HCT116 (cell line): Measurements from ENCODE around the gene SGMS1. TPM values are rescaled to one million over a fixed set of nuclear protein-coding genes. Genes with fewer than 3 reads are reported as not detected.

Experiments used
- ATAC-seq: fragments of 200-7000 bp; cut with Tn5 transposase; 2 replicates; pipeline ENCODE4 v1.9.1; 2020; ENCODE audit warnings: mild to moderate bottlenecking, moderate library complexity
- BruUV-seq: library from RNA; stranded (reverse); fragments of 400-500 nt; replicated peaks from 2 replicates; lab custom pipeline; 2021; lab: Mats Ljungman, UMichigan
- CTCF ChIA-PET: fragments of 300-600 bp; sonication (Branson Sonifier 250); formaldehyde crosslinking; loops from one replicate; lab custom pipeline; 2021; ENCODE audit warnings: antibody characterized with exemption; lab: Charles Lee
- POLR2A ChIA-PET: fragments of 300-600, 350-600 bp; sonication (Branson Sonifier 250); formaldehyde crosslinking; loops from one replicate; lab custom pipeline; 2021; ENCODE audit warnings: antibody characterized with exemption; lab: Charles Lee
- RAD21 ChIA-PET, 2 experiments: fragments of 300-600 bp; sonication (Branson Sonifier 250); formaldehyde crosslinking; loops; one replicate each; lab custom pipeline; 2023; ENCODE audit warnings: low total read pairs in 2 of 2; ENCODE audit not compliant: uncharacterized antibody in 2 of 2, unreplicated experiment in 2 of 2, low non-redundant PET in 1 of 2; lab: Charles Lee
- DNase-seq: peaks from one replicate; pipeline ENCODE4 v3.0.0-alpha.2; 2010; ENCODE audit warnings: low read depth, low spot score
- H2AFZ ChIP-seq: fragments of 200-600 bp; shearing (Covaris generic), sonication (generic); 2 replicates; pipeline ENCODE4 v1.6.1; 2017; ENCODE audit warnings: low read depth, mixed run types, mixed read lengths, antibody characterized with exemption, low read length; ENCODE audit not compliant: poor library complexity, severe bottlenecking
- H3K27ac ChIP-seq: 2 replicates; pipeline ENCODE4 v1.5.1; 2012; ENCODE audit warnings: low read depth, low read length
- H3K27me3 ChIP-seq: fragments of 200-600 bp; sonication (generic); 2 replicates; pipeline ENCODE4 v1.6.1; 2016; ENCODE audit warnings: mixed run types, low read length, mixed read lengths; ENCODE audit not compliant: insufficient read depth
- H3K36me3 ChIP-seq, 2 experiments: fragments of 200-500 bp in 1 of 2; fragments of 200-600 bp in 1 of 2; sonication (Bioruptor generic) in 1 of 2; sonication (generic) in 1 of 2; 2 replicates each; pipeline versions ENCODE4 v1.5.1 to v1.6.1; 2014 to 2016; ENCODE audit warnings: low read length in 2 of 2, inconsistent platforms in 1 of 2, mixed read lengths in 1 of 2, mixed run types in 1 of 2; ENCODE audit not compliant: insufficient read depth in 2 of 2, control insufficient read depth in 1 of 2
- H3K4me1 ChIP-seq, 2 experiments: fragments of 200-600 bp in 1 of 2; sonication (generic) in 1 of 2; 2 replicates each; pipeline versions ENCODE4 v1.5.1 to v1.6.1; 2012 to 2017; ENCODE audit warnings: low read length in 2 of 2, inconsistent platforms in 1 of 2, mild to moderate bottlenecking in 1 of 2, mixed read lengths in 1 of 2, mixed run types in 1 of 2, moderate library complexity in 1 of 2; ENCODE audit not compliant: insufficient read depth in 2 of 2, control insufficient read depth in 1 of 2
- H3K4me2 ChIP-seq: fragments of 200-600 bp; sonication (generic); 2 replicates; pipeline ENCODE4 v1.6.1; 2017; ENCODE audit warnings: mixed run types, low read length, mixed read lengths
- H3K4me3 ChIP-seq, 2 experiments: fragments of 200-600 bp in 1 of 2; sonication (generic) in 1 of 2; replicated peaks in 1 of 2; 2 replicates each; pipeline ENCODE4 v1.5.1; 2011 to 2016; ENCODE audit warnings: low read length in 2 of 2, control low read depth in 1 of 2, low read depth in 1 of 2, mild to moderate bottlenecking in 1 of 2, mixed read lengths in 1 of 2, mixed run types in 1 of 2
- H3K79me2 ChIP-seq: fragments of 200-600 bp; sonication (generic); 2 replicates; pipeline ENCODE4 v1.6.1; 2017; ENCODE audit warnings: mild to moderate bottlenecking, mixed run types, low read length, moderate library complexity, mixed read lengths; ENCODE audit not compliant: insufficient read depth
- H3K9ac ChIP-seq: fragments of 200-600 bp; sonication (generic); 2 replicates; pipeline ENCODE4 v1.6.1; 2016; ENCODE audit warnings: low read length, mixed read lengths
- H3K9me2 ChIP-seq: fragments of 200-600 bp; sonication (generic), shearing (Covaris generic); 2 replicates; pipeline ENCODE4 v1.6.1; 2017; ENCODE audit warnings: mixed run types, mild to moderate bottlenecking, moderate library complexity; ENCODE audit not compliant: insufficient read depth
- H3K9me3 ChIP-seq, 2 experiments: fragments of 200-500 bp in 1 of 2; fragments of 200-600 bp in 1 of 2; sonication (Bioruptor generic) in 1 of 2; sonication (generic) in 1 of 2; 2 replicates each; pipeline ENCODE4 v1.6.1; 2014 to 2017; ENCODE audit warnings: low read length in 2 of 2, mixed read lengths in 2 of 2, inconsistent platforms in 1 of 2, low read depth in 1 of 2, mild to moderate bottlenecking in 1 of 2, mixed run types in 1 of 2, moderate library complexity in 1 of 2; ENCODE audit not compliant: control insufficient read depth in 1 of 2, insufficient read depth in 1 of 2
- H4K20me1 ChIP-seq: fragments of 200-600 bp; sonication (generic), shearing (Covaris generic); 2 replicates; pipeline ENCODE4 v1.6.1; 2017; ENCODE audit warnings: mixed run types, mild to moderate bottlenecking, moderate library complexity; ENCODE audit not compliant: insufficient read depth
- CBX3 ChIP-seq: IDR thresholded peaks from 2 replicates; pipeline ENCODE4 v1.6.1; 2012; ENCODE audit warnings: low read depth
- ELF1 ChIP-seq: IDR thresholded peaks from 2 replicates; pipeline ENCODE4 v1.6.1; 2012; ENCODE audit warnings: low read depth, borderline replicate concordance
- EZH2 ChIP-seq: fragments of 200-600 bp; sonication (generic); IDR thresholded peaks from 2 replicates; pipeline ENCODE4 v1.6.1; 2017; ENCODE audit warnings: antibody characterized with exemption, mixed run types
- EZH2phosphoT487 ChIP-seq: fragments of 200-600 bp; IDR thresholded peaks from 2 replicates; pipeline ENCODE4 v1.6.1; 2018; ENCODE audit warnings: antibody characterized with exemption, borderline replicate concordance
- FOSL1 ChIP-seq: IDR thresholded peaks from 2 replicates; pipeline ENCODE4 v1.6.1; 2012; ENCODE audit warnings: low read depth
- JUND ChIP-seq: IDR thresholded peaks from 2 replicates; pipeline ENCODE4 v1.6.1; 2012
- POLR2A ChIP-seq: IDR thresholded peaks from 2 replicates; pipeline ENCODE4 v1.7.0; 2011; ENCODE audit warnings: borderline replicate concordance; ENCODE audit not compliant: insufficient read depth, insufficient read length; ENCODE audit errors: extremely low read depth
- POLR2AphosphoS5 ChIP-seq: IDR thresholded peaks from 2 replicates; pipeline ENCODE4 v1.6.1; 2011; ENCODE audit warnings: mild to moderate bottlenecking, low read depth, low read length, moderate library complexity
- RAD21 ChIP-seq: IDR thresholded peaks from 2 replicates; pipeline ENCODE4 v1.6.1; 2012; ENCODE audit warnings: low read depth, mild to moderate bottlenecking
- SIN3A ChIP-seq: IDR thresholded peaks from 2 replicates; pipeline ENCODE4 v1.6.1; 2012; ENCODE audit warnings: low read depth
- SP1 ChIP-seq: IDR thresholded peaks from 2 replicates; pipeline ENCODE4 v1.6.1; 2012; ENCODE audit warnings: low read depth
- ZFX ChIP-seq: fragments of 450-650 bp; IDR thresholded peaks from 2 replicates; pipeline ENCODE4 v1.6.1; 2017
- ZNF274 ChIP-seq: fragments of 200-500 bp; sonication (Bioruptor generic); IDR thresholded peaks from 2 replicates; pipeline ENCODE4 v1.6.1; 2014; ENCODE audit warnings: mild to moderate bottlenecking, low read depth, low read length, inconsistent platforms
- intact Hi-C: fragments of 100-400 bp; cut with micrococcal nuclease; formaldehyde crosslinking; loops from 2 replicates; pipeline ENCODE4 v1.10.0; 2022
- total RNA-seq: library from RNA; stranded (reverse); gene quantifications from one replicate; pipeline ENCODE4 v1.2.1, GENCODE V29; 2021; ENCODE audit not compliant: unreplicated experiment
- TF ChIP-seq, protein P1 (sequence below): IDR thresholded peaks from 2 replicates; pipeline ENCODE4 v1.6.1; 2012

Gene SGMS1
- total RNA-seq, 1 experiment from 2014 or later = 29.1 TPM

DNA sequence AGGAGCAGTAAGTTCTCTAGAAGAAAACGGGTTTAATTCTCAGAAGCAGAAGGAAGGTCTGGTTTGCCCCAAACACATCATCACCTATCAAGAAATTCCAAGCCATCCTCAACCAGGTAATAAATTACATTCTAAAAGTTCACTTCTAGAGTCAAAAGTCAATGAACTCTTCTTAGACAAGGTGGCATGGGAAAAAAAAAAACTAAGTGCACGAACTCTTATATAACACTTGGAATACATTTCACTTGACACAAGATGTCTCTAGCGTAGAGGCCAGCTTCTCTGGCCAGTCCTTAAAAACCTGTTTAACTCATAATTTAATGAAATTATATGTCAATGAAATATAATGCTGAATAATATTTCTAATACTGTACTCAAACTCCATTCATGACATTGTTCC, 200.3 kb downstream of the SGMS1 start (continued):
- TF ChIP-seq ZFX (no peak), JUND (no peak), SP1 (no peak), RAD21 (no peak), CBX3 (no peak), SIN3A (no peak), EZH2 (no peak)
- TF ChIP-seq, protein P1, sequence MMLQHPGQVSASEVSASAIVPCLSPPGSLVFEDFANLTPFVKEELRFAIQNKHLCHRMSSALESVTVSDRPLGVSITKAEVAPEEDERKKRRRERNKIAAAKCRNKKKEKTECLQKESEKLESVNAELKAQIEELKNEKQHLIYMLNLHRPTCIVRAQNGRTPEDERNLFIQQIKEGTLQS = no peak
- TF ChIP-seq, all 23 proteins: peak for 0

DNA sequence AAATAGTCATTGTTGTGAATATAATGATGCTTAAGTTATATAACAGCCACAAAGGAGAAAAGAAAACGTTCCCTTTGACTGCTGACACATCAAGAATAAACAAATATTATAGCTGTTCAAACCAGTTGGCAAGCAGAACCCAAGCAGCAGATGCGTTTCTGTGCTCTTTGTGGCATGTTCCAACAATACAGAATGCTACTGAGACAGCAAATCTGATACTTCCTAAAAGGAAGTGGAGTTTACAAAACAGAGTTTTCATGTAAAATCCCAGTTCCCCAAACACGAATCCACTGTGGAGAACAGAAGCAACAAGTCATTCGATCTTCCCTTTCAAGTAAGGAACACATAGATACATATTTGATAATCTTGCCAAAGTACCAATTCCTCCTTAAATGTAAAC, 201.5 kb downstream of the SGMS1 start:
- Histone ChIP-seq H3K4me1 (peaks cover 8 to 30% of the 10 kb centered on the region in 2 experiments), H3K36me3 (no peaks in the 10 kb centered on the region), H3K27me3 (no peaks in the 10 kb centered on the region), H3K9me3 (no peaks in the 10 kb centered on the region), H2AFZ (no peak overlapping the region), H4K20me1 (no peaks in the 10 kb centered on the region), H3K9me2 (no peaks in the 10 kb centered on the region), H3K4me2 (no peak overlapping the region), H3K4me3 (no peak overlapping the region), H3K79me2 (peaks cover 6% of the 10 kb centered on the region), H3K27ac (no peak overlapping the region), H3K9ac (no peak overlapping the region)
- BruUV-seq = no TSS peak
- TF ChIP-seq JUND (no peak), EZH2phosphoT487 (no peak), SP1 (no peak), POLR2A (no peak), ZNF274 (no peak), EZH2 (no peak), POLR2AphosphoS5 (no peak), RAD21 (no peak), SIN3A (no peak), ELF1 (no peak), FOSL1 (no peak)
- TF ChIP-seq, protein P1 = no peak
- ATAC-seq = no peak
- ChIA-PET CTCF (no interaction called here), POLR2A (no interaction called here), RAD21 (no interaction called here)
- no peak for DNase-seq
- intact Hi-C loops = loop anchor here (5.0 kb wide), 1 partner anchor 55 kb away; no protein-coding TSS in a partner anchor
